GM18870 (cell line): ENCODE results near the gene AKT2.

Experiments used
- ATAC-seq: cut with Tn5 transposase; IDR thresholded peaks from one replicate; pipeline ENCODE4 v1.9.1; 2021; ENCODE audit warnings: moderate library complexity; ENCODE audit not compliant: unreplicated experiment

Gene AKT2

GRCh38 chr19:40302224-40303011 lies 17.3 kb upstream of the AKT2 start:
- ATAC-seq: no peak

- ATAC-seq: no peak
These were observed 15.5 kb upstream of the AKT2 start for GRCh38 chr19:40300668-40301067.

GRCh38 chr19:40298026-40298425 lies 12.9 kb upstream of the AKT2 start:
- no peak for ATAC-seq

- no peak for ATAC-seq
These were observed 9.4 kb upstream of the AKT2 start for GRCh38 chr19:40294560-40294959.

GRCh38 chr19:40286971-40287421 lies 1.9 kb upstream of the AKT2 start:
- ATAC-seq: no peak

GRCh38 chr19:40286235-40286970 lies 1.3 kb upstream of the AKT2 start:
- no peak for ATAC-seq

GRCh38 chr19:40285353-40286234 lies 449 bp upstream of the AKT2 start:
- ATAC-seq: peak; percentile 85

GRCh38 chr19:40284251-40284500 lies 969 bp downstream of the AKT2 start:
- ATAC-seq: no peak

- no peak for ATAC-seq
These were observed 1.5 kb downstream of the AKT2 start for GRCh38 chr19:40283414-40284250.

- ATAC-seq: no peak
These were observed 2.2 kb downstream of the AKT2 start for GRCh38 chr19:40282920-40283319.

- no peak for ATAC-seq
These were observed 3.0 kb downstream of the AKT2 start for GRCh38 chr19:40282209-40282580.

- no peak for ATAC-seq
These were observed 3.5 kb downstream of the AKT2 start for GRCh38 chr19:40281381-40282208.

GRCh38 chr19:40280608-40281221 lies 4.4 kb downstream of the AKT2 start:
- ATAC-seq: no peak

GRCh38 chr19:40279761-40280607 lies 5.2 kb downstream of the AKT2 start:
- ATAC-seq: no peak

GRCh38 chr19:40279120-40279551 lies 6.0 kb downstream of the AKT2 start:
- no peak for ATAC-seq

GRCh38 chr19:40278361-40279035 lies 6.6 kb downstream of the AKT2 start:
- no peak for ATAC-seq

- ATAC-seq: no peak
These were observed 7.6 kb downstream of the AKT2 start for GRCh38 chr19:40277356-40278059.
